Nephron progenitor cell (in vitro differentiated cells): ENCODE data around the gene SND1.

Experiments used
- DNase-seq: peaks from one replicate; pipeline ENCODE4 v3.0.0; 2021
- H3K27ac Mint-ChIP-seq: 2 replicates; pipeline ENCODE4 v1.8.0; 2021; ENCODE audit warnings: mild to moderate bottlenecking, moderate library complexity, mixed read lengths
- H3K27me3 Mint-ChIP-seq: 2 replicates; pipeline ENCODE4 v1.8.0; 2021; ENCODE audit warnings: mild to moderate bottlenecking, low read depth, mixed read lengths; ENCODE audit not compliant: poor library complexity
- H3K36me3 Mint-ChIP-seq: 2 replicates; pipeline ENCODE4 v1.8.0; 2021; ENCODE audit warnings: low read depth, mixed read lengths
- H3K4me1 Mint-ChIP-seq: 2 replicates; pipeline ENCODE4 v1.8.0; 2021; ENCODE audit warnings: mixed read lengths
- H3K4me3 Mint-ChIP-seq: 2 replicates; pipeline ENCODE4 v1.8.0; 2021; ENCODE audit warnings: mild to moderate bottlenecking, moderate library complexity, mixed read lengths
- H3K9me3 Mint-ChIP-seq: 2 replicates; pipeline ENCODE4 v1.8.0; 2021; ENCODE audit warnings: mild to moderate bottlenecking, moderate library complexity, mixed read lengths
- CTCF ChIP-seq: fragments of 200-600 bp; sonication (generic); IDR thresholded peaks from 2 replicates; pipeline ENCODE4 v1.5.0; 2021; ENCODE audit warnings: antibody characterized with exemption

Gene SND1

GRCh38 chr7:127683776-127684681, 32.0 kb downstream of the SND1 start:
- DNase-seq, result no peak
- H3K27ac Mint-ChIP-seq, result peak overlapping the region; percentile 53
- H3K36me3 Mint-ChIP-seq, result peaks cover 59% of the 10 kb centered on the region
- peaks cover 3% of the 10 kb centered on the region for H3K27me3 Mint-ChIP-seq
- no peak overlapping the region for H3K4me3 Mint-ChIP-seq
- H3K4me1 Mint-ChIP-seq, result peaks cover 34% of the 10 kb centered on the region
- peaks cover 26% of the 10 kb centered on the region for H3K9me3 Mint-ChIP-seq
- no peak for TF ChIP-seq CTCF

GRCh38 chr7:127689194-127689772, 37.3 kb downstream of the SND1 start:
- no peak for TF ChIP-seq CTCF
- Mint-ChIP-seq H3K27ac (no peak overlapping the region), H3K9me3 (no peaks in the 10 kb centered on the region), H3K4me3 (no peak overlapping the region), H3K27me3 (peaks cover 3% of the 10 kb centered on the region), H3K4me1 (peaks cover 24% of the 10 kb centered on the region), H3K36me3 (peaks cover 64% of the 10 kb centered on the region)
- DNase-seq, result no peak

- Mint-ChIP-seq H3K9me3 (no peaks in the 10 kb centered on the region), H3K4me1 (peaks cover 13% of the 10 kb centered on the region), H3K27me3 (peaks cover 3% of the 10 kb centered on the region), H3K4me3 (no peak overlapping the region), H3K27ac (no peak overlapping the region), H3K36me3 (peaks cover 73% of the 10 kb centered on the region)
- no peak for DNase-seq
- no peak for TF ChIP-seq CTCF
Measured at GRCh38 chr7:127690337-127690736, 38.3 kb downstream of the SND1 start.

GRCh38 chr7:127690806-127691205, 38.8 kb downstream of the SND1 start:
- Mint-ChIP-seq H3K4me3 (no peak overlapping the region), H3K9me3 (no peaks in the 10 kb centered on the region), H3K27ac (no peak overlapping the region), H3K36me3 (peaks cover 74% of the 10 kb centered on the region), H3K4me1 (peaks cover 10% of the 10 kb centered on the region), H3K27me3 (peaks cover under 1% of the 10 kb centered on the region)
- no peak for TF ChIP-seq CTCF
- DNase-seq, result no peak

GRCh38 chr7:127692200-127692599, 40.2 kb downstream of the SND1 start:
- no peak for TF ChIP-seq CTCF
- Mint-ChIP-seq H3K27ac (no peak overlapping the region), H3K4me3 (no peak overlapping the region), H3K36me3 (peaks cover 70% of the 10 kb centered on the region), H3K27me3 (no peaks in the 10 kb centered on the region), H3K9me3 (no peaks in the 10 kb centered on the region), H3K4me1 (peaks cover 10% of the 10 kb centered on the region)
- no peak for DNase-seq
